ENCODE measurements around the gene COL4A2.

The COL4A2 gene

DNA sequence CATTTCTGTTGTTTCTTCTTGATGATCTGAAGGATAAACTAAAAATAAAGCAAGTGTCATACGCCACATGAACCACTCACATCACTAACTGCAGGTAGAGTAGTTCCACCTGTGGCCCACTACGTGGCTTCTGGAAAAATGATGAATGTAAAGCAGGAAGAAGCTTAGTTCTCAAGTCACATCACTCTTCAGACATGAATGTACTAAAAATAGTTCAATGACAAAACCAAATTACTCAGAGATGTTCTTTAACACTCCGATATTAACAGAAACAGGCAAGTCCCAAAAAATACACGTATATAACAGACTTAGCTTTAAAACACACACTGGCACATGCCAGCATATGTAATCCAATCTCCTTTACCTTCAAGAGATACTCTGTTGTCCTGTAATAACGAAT lies 232.8 kb downstream of the COL4A2 start:
- TF ChIP-seq, protein P1, sequence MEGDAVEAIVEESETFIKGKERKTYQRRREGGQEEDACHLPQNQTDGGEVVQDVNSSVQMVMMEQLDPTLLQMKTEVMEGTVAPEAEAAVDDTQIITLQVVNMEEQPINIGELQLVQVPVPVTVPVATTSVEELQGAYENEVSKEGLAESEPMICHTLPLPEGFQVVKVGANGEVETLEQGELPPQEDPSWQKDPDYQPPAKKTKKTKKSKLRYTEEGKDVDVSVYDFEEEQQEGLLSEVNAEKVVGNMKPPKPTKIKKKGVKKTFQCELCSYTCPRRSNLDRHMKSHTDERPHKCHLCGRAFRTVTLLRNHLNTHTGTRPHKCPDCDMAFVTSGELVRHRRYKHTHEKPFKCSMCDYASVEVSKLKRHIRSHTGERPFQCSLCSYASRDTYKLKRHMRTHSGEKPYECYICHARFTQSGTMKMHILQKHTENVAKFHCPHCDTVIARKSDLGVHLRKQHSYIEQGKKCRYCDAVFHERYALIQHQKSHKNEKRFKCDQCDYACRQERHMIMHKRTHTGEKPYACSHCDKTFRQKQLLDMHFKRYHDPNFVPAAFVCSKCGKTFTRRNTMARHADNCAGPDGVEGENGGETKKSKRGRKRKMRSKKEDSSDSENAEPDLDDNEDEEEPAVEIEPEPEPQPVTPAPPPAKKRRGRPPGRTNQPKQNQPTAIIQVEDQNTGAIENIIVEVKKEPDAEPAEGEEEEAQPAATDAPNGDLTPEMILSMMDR (IDR thresholded peaks at IDR 0.05) = no peak

DNA sequence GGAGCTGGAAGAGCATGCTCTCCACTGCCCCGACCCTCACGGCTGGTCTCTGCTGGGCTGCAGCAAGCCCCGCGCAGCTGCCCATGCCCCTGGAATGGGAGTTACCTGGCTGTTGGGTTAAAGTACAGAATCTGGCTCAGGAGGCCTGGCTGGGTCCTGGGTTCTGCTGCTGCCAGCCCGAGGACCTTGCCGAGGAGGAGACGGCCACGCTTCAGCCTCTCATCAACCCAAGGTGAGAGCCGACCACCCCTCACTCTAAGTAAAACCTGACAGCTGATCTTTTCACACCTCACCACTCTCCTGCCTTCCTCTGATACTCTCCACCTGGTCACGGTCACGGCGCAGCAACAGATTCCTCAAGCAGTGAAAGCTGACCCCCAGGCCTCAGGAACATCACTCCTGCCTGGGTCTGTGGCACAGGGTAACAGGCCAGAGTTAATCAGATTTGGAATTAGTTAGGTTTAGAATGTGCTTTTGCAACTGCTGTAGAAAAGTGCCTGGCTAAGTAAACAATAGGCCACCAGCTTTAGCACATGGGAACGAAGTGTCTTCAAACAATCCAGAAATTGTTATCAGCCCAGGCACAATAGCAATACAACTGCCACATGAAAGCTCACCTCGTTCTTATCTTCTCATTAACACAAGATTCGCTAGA lies 233.9 kb downstream of the COL4A2 start:
- TF ChIP-seq, protein P1 (IDR thresholded peaks at IDR 0.05) = no peak

DNA sequence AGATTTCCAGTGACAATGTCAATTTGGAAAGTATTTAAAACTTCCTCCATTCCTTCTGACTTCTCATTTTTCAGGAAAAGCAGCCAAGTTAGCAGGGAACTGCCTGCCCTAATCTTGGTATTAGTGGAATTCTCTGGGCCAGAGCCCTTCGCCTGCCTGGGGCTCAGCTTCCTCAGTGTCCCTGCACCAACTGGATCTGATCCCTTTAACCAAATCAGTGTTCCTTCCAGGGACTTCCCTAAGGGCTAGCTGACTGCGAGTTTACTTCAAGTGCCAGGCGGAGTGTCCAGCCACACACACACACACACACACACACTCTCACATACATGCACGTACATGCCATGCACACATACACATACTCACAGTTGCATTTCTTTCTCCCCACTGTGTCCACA lies 234.4 kb downstream of the COL4A2 start:
- TF ChIP-seq, protein P1 (IDR thresholded peaks at IDR 0.05) = no peak

DNA sequence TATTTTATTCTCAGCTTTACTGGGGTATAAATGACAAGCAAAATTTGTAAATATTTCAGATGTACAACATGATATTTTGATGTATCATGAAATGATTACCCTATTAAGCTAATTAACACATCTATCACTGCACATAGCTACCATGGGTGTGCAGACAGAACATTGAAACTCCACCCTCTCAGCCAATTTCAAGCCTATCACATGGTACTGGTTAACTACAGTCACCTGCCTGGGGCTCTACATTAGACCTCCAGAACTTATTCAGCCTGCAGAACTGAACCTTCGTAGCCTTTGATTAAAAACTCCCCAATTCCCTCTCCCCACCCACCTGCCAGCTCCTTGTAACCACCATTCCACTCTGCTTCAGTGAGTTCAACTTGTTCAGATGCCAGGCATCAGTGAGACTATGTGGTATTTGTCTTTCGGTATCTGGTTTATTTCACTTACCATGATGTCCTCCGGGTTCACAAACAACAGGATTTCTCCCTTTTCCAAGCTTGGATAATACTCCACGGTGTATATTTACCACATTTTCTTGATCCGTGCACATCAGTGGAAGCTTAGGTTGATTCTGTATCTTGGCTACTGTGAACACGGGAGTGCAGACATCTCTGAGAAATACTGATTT lies 235.2 kb downstream of the COL4A2 start:
- TF ChIP-seq, protein P1 (IDR thresholded peaks at IDR 0.05) = no peak

DNA sequence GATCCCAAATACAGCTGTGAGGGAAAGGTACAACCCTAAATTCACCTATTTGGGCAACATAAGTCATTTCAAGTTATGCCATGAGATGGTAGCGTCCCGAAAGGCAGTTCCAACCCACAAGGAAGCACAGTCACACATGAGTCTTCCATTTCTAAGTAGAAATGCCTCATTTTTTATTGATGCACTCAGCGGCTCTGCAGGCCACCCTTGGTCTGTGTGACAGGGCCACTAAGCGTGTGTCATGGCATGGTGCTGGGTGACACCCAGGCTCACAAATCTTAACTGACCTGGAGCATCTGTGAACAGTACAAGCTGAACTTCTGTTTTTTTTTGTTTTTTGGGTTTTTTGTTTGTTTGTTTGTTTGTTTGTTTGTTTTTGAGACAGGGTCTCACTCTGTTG lies 239.3 kb downstream of the COL4A2 start:
- TF ChIP-seq, protein P1 (IDR thresholded peaks at IDR 0.05) = no peak

DNA sequence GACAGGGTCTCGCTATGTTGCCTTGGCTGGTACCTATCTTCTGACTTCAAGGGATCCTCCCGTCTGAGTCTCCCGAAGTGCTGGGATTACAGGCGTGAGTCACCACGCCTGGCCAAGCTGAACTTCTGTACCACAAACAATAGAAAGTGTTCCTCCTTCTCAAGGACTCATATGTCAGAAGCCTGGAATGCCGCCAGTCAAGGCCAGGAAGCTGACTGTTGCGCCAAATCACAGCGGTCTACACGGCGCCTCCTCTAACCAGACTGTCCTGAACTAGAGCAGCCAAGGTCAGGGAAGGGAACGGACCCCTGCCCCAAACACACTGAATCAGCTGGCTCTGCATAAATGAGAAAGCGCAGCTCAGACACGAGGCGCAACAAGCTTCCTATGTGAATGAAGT lies 239.8 kb downstream of the COL4A2 start:
- TF ChIP-seq, protein P1 (IDR thresholded peaks at IDR 0.05) = no peak

DNA sequence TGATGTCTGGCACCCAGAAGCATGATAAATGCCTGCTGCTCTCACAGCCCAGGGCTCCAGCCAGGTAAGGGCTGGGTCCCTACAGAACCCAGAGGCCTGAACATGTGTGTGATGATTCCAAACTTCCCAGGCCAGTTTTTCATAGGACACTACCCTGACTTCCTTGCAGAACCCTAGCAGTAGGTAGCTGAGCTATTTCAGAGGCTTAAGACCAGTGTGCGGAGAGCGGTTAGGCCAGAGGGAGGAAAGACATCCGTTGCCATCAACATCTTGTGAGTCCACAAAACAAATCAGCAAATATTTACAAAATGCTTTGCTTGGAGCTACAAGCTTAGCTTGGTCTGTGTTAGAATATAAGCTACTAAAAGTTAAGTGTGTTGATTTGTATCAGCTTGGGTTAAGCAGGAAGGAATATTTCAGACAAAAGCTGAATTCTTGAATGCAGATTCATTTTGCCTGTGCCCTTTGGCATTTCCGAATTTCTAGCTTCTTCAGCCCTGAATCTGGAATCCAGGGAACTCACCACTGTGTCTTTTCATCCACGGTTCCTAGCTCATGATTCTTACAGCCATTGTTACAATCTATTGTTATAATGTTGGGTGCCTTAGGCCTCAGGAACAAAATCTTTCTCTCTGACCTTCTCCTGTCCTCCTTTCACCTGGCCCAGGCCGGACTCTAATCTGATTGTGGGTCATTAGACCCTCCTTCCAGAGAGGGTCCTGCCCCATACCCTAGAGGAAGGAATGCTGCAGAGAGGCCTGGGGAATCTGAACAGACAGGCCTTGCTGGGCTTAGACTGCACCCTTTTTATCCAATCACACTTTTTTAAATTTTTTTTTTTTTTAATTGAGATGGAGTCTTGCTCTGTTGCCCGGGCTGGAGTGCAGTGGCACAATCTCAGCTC lies 242.1 kb downstream of the COL4A2 start:
- TF ChIP-seq, protein P1 (IDR thresholded peaks at IDR 0.05) = no peak
